ENCODE data around the gene NXPE1. TPM values are rescaled to one million over a fixed set of nuclear protein-coding genes. Genes with fewer than 3 reads are reported as not detected.
A peak's percentile ranks its signal among the peaks of the same experiment; 100 is the strongest.

NXPE1 gene
- total RNA-seq, 1 experiment from 2014 or later, result not detected

DNA sequence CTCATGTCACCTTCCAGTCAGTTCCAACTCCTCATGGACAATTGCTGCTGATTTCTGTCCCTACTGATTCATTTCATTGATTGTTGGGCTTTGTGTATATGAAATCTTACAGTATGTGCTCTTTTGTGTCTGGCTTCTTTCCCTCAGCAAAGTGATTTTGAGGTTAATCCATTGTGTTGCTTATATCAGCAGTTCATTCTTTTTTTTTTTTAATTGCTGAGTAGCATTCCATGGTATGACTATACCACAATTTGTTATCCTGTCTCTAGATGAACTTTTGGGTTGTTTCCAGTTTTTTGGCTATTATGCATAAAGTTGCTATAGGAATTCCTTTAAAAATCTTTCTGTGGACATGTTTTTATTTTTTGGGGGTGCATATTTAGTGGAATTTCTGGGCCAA, 59.9 kb downstream of the NXPE1 start:
- TF ChIP-seq, protein P1, sequence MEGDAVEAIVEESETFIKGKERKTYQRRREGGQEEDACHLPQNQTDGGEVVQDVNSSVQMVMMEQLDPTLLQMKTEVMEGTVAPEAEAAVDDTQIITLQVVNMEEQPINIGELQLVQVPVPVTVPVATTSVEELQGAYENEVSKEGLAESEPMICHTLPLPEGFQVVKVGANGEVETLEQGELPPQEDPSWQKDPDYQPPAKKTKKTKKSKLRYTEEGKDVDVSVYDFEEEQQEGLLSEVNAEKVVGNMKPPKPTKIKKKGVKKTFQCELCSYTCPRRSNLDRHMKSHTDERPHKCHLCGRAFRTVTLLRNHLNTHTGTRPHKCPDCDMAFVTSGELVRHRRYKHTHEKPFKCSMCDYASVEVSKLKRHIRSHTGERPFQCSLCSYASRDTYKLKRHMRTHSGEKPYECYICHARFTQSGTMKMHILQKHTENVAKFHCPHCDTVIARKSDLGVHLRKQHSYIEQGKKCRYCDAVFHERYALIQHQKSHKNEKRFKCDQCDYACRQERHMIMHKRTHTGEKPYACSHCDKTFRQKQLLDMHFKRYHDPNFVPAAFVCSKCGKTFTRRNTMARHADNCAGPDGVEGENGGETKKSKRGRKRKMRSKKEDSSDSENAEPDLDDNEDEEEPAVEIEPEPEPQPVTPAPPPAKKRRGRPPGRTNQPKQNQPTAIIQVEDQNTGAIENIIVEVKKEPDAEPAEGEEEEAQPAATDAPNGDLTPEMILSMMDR (conservative IDR thresholded peaks at IDR 0.05; ENCODE audit: low read depth, low read length), result no peak
- POLR2A ChIA-PET (ENCODE audit: unreplicated experiment), result no interaction called here

DNA sequence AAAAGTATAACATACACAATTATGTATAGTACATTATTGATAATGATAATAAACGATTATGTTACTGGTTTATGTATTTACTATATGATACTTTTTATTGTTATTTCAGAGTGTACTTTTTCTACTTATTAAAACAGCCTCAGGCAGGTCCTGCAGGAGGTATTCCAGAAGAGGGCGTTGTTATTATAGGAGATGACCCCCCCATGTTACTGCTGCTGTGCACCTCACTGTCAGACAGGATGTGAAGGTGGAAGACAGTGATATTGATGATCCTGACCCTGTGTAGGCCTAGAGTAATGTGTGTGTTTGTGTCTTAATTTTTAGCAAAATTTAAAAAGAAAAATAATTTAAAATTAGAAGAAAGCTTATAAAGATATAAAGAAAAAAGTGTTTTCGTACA, 62.8 kb downstream of the NXPE1 start:
- Histone ChIP-seq H3K27ac (ENCODE audit: low read length) (no peak overlapping the region), H3K27me3 (ENCODE audit: low read length) (no peaks in the 10 kb centered on the region), H3K9ac (ENCODE audit: low read length) (no peak overlapping the region), H4K20me1 (ENCODE audit: low read length) (no peaks in the 10 kb centered on the region), H3K36me3 (ENCODE audit: low read depth, low read length) (no peaks in the 10 kb centered on the region), H3K9me2 (replicated peaks; ENCODE audit: low read length) (no peaks in the 10 kb centered on the region), H3K4me1 (ENCODE audit: insufficient read depth, low read length) (peaks cover 5% of the 10 kb centered on the region), H3K4me2 (ENCODE audit: low read length) (no peak overlapping the region), H3F3A (ENCODE audit: low read length, unreplicated experiment) (no peaks in the 10 kb centered on the region), H3K4me3 (ENCODE audit: low read length) (no peak overlapping the region), H3K79me2 (ENCODE audit: low read length) (no peaks in the 10 kb centered on the region), H2AFZ (ENCODE audit: low read length) (no peak overlapping the region), H3K9me3 (ENCODE audit: low read length) (no peaks in the 10 kb centered on the region)
- ChIA-PET POLR2A (ENCODE audit: unreplicated experiment) (no interaction called here), CTCF (no interaction called here)
- TF ChIP-seq, protein P1 (conservative IDR thresholded peaks at IDR 0.05; ENCODE audit: low read depth, low read length), result no peak
- no peak for TF ChIP-seq EZH2phosphoT487 (IDR thresholded peaks at IDR 0.05; ENCODE audit: borderline replicate concordance, low read length)
- TF ChIP-seq EZH2 (IDR thresholded peaks at IDR 0.05; ENCODE audit: low read length, unreplicated experiment), result no peak
- no TSS peak for BruUV-seq (replicated peaks)
- intact Hi-C loops (cut with micrococcal nuclease), result no loop called here
- DNase-seq (peak; percentile 21), ATAC-seq (no peak; the same call in 1 of the 2 replicates)

More for the DNA sequence above, 59.9 kb downstream of the NXPE1 start:
- peaks cover 16% of the 10 kb centered on the region for H3K4me1 ChIP-seq (ENCODE audit: insufficient read depth, low read length)
- no peaks in the 10 kb centered on the region for H3K27me3 ChIP-seq (ENCODE audit: low read length)
- no peak overlapping the region for H3K9ac ChIP-seq (ENCODE audit: low read length)
- H3K36me3 ChIP-seq (ENCODE audit: low read depth, low read length), result no peaks in the 10 kb centered on the region
- H3F3A ChIP-seq (ENCODE audit: low read length, unreplicated experiment), result no peaks in the 10 kb centered on the region
- H3K27ac ChIP-seq (ENCODE audit: low read length), result no peak overlapping the region
- H3K9me2 ChIP-seq (replicated peaks; ENCODE audit: low read length), result no peaks in the 10 kb centered on the region
- no peak overlapping the region for H3K4me2 ChIP-seq (ENCODE audit: low read length)
- CTCF ChIA-PET, result no interaction called here
- no peaks in the 10 kb centered on the region for H4K20me1 ChIP-seq (ENCODE audit: low read length)
- DNase-seq (no peak), ATAC-seq (no peak)
- H3K79me2 ChIP-seq (ENCODE audit: low read length), result no peaks in the 10 kb centered on the region
- H2AFZ ChIP-seq (ENCODE audit: low read length), result no peak overlapping the region
- H3K4me3 ChIP-seq (ENCODE audit: low read length), result no peak overlapping the region
- intact Hi-C loops (cut with micrococcal nuclease), result no loop called here
- H3K9me3 ChIP-seq (ENCODE audit: low read length), result no peaks in the 10 kb centered on the region
- BruUV-seq (replicated peaks), result no TSS peak

GRCh38 chr11:114483929-114484328, 75.8 kb downstream of the NXPE1 start:
- no peaks in the 10 kb centered on the region for H3K9me2 ChIP-seq (replicated peaks; ENCODE audit: low read length)
- H3K27ac ChIP-seq (ENCODE audit: low read length), result no peak overlapping the region
- H3K9ac ChIP-seq (ENCODE audit: low read length), result no peak overlapping the region
- no peaks in the 10 kb centered on the region for H4K20me1 ChIP-seq (ENCODE audit: low read length)
- intact Hi-C loops (cut with micrococcal nuclease), result no loop called here
- BruUV-seq (replicated peaks), result no TSS peak
- CTCF ChIA-PET, result no interaction called here
- no peaks in the 10 kb centered on the region for H3K36me3 ChIP-seq (ENCODE audit: low read depth, low read length)
- no peak overlapping the region for H2AFZ ChIP-seq (ENCODE audit: low read length)
- H3K27me3 ChIP-seq (ENCODE audit: low read length), result no peaks in the 10 kb centered on the region
- POLR2A ChIA-PET (ENCODE audit: unreplicated experiment), result interaction anchor here (0.6 kb wide), 1 partner anchor 73 kb away, joined by 4 read pairs; no protein-coding TSS in a partner anchor
- H3K79me2 ChIP-seq (ENCODE audit: low read length), result no peaks in the 10 kb centered on the region
- H3K4me1 ChIP-seq (ENCODE audit: insufficient read depth, low read length), result no peaks in the 10 kb centered on the region; the same call in 1 of the 2 replicates
- H3K4me3 ChIP-seq (ENCODE audit: low read length), result no peak overlapping the region
- no peak overlapping the region for H3K4me2 ChIP-seq (ENCODE audit: low read length)
- ATAC-seq (no peak), DNase-seq (no peak)
- H3F3A ChIP-seq (ENCODE audit: low read length, unreplicated experiment), result no peaks in the 10 kb centered on the region
- no peaks in the 10 kb centered on the region for H3K9me3 ChIP-seq (ENCODE audit: low read length)
- TF ChIP-seq EZH2phosphoT487 (IDR thresholded peaks at IDR 0.05; ENCODE audit: borderline replicate concordance, low read length), result no peak
- TF ChIP-seq, protein P1 (conservative IDR thresholded peaks at IDR 0.05; ENCODE audit: low read depth, low read length), result no peak
- TF ChIP-seq EZH2 (IDR thresholded peaks at IDR 0.05; ENCODE audit: low read length, unreplicated experiment), result no peak
